Daoy (cell line): Measurements from ENCODE around the gene CCDC184. TPM values are rescaled to one million over a fixed set of nuclear protein-coding genes. Genes with fewer than 3 reads are reported as not detected.
"Not testable (repeated sequence)": the region's sequence is repeated elsewhere in the genome, so short reads cannot be mapped to it uniquely, and the experiment has no call there.

ENCODE experiments used
- DNase-seq: peaks from one replicate; pipeline ENCODE4 v3.0.0-alpha.2; 2015; ENCODE audit warnings: low read depth
- total RNA-seq: library from RNA; depleted of rRNA; stranded (reverse); fragments of >200 nt; shearing (Covaris generic); gene quantifications from 2 replicates; pipeline ENCODE4 v1.2.3, GENCODE V29; 2014; rRNA removed

Gene CCDC184
- 0.40 and 0.51 TPM in 2 replicates for total RNA-seq

DNA sequence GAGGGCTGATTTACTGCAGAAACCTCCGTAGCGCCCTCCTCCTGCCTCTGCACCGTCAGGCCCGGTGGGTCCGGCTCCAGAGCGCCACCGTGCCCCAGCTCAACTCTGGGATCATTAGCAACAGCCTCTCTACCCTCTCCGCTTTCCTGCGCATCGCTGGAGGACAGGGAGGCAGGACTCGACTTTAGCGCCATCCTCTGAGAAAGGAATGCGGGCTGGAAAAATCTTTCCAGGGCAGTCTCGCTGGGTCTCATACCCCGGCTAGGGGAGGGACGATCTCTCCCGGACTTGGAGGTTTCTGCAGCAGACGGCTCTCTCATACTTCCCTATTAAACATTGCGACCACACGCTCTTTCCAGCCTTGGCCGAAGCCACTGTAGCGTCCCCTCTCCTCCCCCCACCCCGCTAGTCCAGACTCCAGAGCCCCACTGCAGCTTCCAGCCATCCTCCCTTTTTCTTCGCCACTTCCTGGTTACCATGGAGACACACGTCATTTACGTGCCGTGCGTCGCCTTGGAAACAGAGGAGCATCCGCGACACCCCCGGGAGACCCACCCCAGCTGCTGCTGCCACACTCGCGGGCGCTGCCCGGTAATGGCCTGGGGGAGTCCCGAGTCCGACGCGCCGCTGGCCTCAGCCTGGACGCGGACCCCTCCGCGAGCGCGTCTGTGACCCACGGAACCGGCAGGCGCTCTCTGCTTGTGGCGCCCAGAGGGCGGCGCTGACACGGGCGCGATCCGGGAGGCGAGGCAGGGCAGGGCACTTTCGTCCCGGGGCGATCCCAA lies at the start of gene CCDC184:
TSS of gene CCDC184 (plus strand) at position 554 of the 785 bp plus-strand sequence. CDS start 479 bp downstream, outside the sequence.
- peak; percentile 79 for DNase-seq

DNA sequence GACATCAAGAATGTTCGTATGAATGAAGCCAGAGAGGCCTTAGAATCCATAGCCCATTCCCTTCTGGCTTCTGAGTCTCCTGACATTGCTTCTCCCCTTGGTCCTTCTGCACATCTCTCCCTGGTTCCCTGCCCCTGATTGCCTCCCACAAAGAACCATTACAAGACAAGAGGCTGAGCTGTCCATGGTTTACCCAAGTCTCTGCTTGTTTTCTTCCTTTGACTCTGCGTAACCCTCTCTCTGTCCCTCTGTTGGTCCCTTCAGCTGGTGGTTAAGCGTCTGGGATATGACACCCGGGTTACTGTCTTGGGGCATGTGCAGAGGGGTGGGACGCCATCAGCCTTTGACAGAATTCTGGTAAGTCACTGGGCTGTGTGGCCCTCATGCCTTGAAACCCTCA lies 48.4 kb upstream of the CCDC184 start:
- DNase-seq = no peak

GRCh38 chr12:48142818-48143674 lies 40.4 kb upstream of the CCDC184 start:
- no peak for DNase-seq

DNA sequence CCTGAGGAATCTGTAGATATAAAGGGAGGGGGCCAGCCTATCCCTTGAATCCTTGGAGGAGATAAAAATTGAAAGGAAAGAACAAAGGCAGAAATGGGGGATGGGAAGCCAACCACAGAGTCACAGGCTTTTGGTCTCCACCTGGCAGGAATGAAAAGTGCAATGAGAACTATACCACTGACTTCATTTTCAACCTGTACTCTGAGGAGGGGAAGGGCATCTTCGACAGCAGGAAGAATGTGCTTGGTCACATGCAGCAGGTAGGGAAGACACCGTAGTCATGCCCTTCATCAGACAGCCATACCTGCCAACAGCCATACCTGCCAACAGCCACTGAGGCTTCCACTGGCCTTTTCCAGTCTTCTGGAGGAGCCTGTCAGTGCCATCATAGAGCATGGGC lies 39.5 kb upstream of the CCDC184 start:
- DNase-seq = no peak

DNA sequence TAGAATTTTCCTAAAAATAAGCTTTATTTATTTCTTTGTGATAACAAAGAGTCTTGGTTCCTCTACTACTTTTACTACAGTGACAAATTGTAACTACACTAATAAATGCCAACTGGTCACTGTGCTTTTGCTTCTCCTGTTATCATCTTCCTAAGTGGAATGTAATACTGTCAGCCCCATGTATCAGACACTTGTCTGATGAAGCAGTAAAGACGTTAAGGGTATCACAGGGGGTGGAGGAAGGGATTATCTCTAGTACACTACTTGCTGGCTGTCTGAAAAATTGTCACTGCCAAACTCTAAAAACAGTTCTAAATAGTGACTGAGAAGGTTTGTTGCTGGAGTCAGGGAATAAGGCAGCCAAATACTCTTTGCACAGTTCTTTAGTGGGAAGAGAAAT lies 37.5 kb upstream of the CCDC184 start:
- no peak for DNase-seq

GRCh38 chr12:48151103-48151771 lies 32.2 kb upstream of the CCDC184 start:
- no peak for DNase-seq

- DNase-seq = not testable (repeated sequence)
These were observed 27.7 kb upstream of the CCDC184 start for GRCh38 chr12:48155786-48156185.

DNA sequence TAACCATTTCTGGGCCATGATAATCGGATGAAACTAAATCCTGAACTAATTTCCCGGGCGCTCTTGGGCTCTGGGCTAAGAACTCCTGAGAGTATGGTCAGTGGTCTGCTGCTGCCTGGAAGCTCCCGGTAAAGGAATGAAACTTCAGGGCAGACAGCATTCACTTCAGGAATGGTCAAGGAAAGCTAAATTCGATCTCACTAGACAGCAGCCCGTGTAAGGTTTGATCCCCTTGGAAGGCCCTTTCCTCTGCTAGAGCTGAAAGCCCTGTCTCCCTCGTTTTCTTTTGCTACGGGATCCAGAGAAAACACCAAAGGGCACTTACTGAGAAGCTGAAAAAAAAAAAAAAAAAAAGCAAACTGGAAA lies 26.8 kb upstream of the CCDC184 start:
- no peak for DNase-seq

DNA sequence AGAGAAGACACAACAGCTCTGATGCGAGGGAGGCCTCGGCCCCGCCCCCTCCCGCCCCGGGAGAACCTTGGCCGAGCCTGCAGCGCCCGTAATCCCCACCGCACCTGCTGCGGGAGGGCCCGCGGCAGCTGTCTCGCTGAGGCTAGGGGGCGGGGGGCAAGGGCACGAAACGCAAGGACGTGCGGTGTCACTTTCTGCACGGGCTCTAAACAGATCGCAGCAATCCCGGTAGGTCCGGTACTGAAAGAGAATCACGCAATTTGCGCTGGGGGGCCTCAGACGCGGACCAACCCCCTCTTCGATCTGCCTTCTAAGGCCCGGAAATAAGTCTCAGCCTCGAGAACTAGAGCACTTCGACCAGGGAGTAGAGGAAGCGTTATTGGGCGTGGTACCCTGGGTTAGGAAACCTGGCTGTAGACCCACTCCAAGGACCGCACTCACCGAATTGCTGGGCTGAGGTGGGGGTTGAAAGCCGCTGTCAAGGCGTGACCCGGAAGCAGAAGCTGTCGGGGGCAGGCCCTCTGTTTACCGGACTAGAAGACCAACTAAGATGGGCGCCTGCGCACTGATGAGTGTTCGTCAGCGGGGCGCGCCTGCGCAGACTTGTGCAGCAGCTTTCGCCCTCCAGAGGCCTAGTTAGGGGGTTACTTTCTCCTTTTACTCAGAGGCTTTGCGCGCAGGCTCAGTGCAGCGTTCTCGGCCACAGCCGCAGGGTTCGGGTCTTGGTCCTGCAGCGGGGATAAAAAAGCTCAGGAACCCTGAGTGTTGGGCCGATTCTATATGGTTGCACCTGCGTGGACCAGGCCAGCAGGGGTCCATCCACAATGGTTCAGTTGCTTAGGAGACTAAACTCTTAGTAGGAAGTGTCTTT lies 26.2 kb upstream of the CCDC184 start, which contains the start of gene ASB8:
TSS of gene ASB8 (minus strand) at position 498 of the 871 bp plus-strand sequence. CDS start 4,019 bp downstream, outside the sequence.
- DNase-seq = peak; percentile 99

GRCh38 chr12:48157889-48158370 lies 25.5 kb upstream of the CCDC184 start:
- DNase-seq = no peak

DNA sequence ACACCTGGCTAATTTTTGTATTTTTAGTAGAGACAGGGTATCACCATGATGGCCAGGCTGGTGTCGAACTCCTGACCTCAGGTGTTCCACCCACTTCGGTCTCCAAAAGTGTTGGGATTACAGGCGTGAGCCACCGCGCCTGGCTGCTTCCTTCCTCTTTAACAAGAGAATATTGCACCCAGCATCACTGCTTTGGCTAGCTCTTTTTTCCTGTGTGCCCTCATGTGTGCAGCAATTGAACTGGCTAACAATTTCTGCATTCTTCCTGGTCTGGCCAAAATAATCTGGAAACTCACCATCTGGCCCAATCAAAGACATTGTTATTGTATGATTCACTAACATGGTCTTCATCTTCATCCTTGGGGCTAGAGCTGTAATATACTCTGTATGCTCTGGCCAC lies 23.4 kb upstream of the CCDC184 start:
- no peak for DNase-seq

DNA sequence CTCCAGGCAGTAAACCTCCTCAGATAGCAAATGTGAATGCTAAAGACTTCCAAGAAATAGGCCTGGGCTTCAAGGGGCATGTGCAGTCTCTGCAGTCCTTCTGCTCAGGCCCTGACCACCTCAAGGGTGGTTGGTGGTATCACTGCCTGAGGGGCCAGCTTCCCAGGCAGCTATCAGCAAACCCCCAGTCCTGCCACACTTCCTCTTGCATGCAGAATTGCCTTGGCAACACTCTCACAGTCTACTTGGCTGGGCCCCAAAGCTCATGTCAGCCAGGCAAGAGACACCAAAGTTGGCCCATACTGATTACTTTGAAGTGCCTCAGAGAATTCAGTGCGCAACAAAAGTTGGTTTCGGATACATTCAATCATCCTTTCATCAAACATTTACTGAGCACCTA lies 22.6 kb upstream of the CCDC184 start:
- no peak for DNase-seq

DNA sequence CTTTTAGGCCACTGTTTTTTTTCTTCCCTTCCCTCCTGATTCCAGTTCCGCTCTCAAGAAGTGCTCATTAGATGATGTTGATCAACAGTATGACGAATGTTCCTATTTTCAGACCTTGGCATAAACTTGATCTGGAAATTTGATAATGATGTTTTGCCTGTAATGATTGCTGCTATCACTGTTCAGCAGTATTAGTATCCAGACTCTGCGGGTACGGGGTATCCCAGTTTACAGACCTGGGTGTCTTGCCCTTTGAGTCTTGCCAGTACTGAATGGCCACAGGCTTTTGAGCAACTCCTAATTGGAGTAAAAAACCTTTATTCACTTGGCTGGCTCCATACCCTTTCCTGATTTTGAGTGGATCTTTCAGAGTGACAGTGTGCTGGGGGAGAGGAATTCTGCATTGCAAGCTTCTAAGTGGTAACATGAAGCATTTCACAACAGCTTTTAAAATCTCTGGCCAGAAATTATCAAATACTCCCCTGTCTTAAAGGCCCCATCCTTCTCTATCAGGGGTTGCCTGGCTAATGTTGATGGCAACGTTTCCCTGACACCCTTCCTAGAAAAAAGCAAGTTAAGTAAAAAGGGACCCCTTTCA lies 20.2 kb upstream of the CCDC184 start:
- DNase-seq = no peak

DNA sequence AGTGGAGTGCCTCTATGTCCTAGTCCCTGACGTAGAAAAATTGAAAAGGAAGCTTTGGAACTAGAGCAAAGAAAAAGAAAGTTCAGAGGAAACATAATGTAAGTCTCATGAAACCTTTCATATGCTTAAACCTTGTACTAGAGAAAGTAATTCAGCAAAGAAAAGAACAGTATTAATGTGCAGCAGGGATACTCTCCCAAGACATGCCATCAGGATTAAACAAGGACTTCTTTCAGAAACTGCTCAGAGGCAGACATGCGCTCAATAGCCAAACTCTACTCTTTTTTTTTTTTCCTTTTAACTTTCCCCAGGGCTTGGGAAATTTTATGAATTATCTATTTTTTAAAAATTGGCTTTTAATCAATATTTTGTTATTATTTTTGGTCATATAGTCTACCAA lies 19.0 kb upstream of the CCDC184 start:
- DNase-seq = no peak

GRCh38 chr12:48165089-48165981 lies 18.1 kb upstream of the CCDC184 start:
- DNase-seq = peak; percentile 48

DNA sequence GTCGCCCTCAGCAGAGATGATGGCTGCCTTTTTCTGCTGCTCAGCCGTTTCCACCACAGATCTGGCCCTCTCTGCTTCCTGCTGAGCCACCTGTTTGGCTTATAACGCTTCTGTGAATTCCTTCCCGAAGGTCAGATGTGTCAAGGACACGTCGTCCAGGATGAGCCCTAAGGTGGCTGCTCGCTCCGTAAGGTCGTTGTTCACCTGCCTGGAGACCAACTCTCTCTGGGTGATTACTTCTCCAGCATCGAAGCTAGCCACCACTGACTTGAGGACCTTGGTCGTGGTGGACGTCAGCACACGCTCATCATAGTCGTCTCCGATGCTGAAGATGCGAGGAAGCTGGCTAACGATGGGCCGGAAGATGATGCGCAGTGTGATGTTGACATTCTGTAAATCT lies 14.4 kb upstream of the CCDC184 start:
- DNase-seq = no peak

GRCh38 chr12:48175613-48176416 lies 7.6 kb upstream of the CCDC184 start:
- no peak for DNase-seq

DNA sequence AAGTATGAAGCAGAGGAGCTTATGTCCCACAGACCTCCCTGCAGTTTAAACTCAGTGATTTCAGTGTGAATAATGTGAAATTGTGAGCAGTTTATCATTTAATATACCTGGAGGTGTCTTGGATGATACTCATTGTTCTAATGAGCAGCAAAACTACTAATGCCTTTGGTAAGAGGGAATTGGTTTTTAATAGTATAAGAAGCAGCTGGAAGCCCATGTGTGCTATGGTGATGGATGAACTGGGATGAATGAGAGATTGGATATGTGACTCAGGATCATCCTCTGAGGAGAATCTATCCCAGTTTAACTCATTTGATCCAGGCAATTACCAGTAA lies 7.1 kb upstream of the CCDC184 start:
- DNase-seq = no peak

- DNase-seq = no peak
These were observed 5.5 kb upstream of the CCDC184 start for GRCh38 chr12:48177982-48178381.
